Suprapubic skin (tissue), 4 donors: ENCODE data around the gene LRRC4C.

Experiments
- EP300 ChIP-seq: sonication (generic); formaldehyde crosslinking; IDR thresholded peaks from one replicate; pipeline ENCODE4 v1.6.1; 2017; ENCODE audit warnings: antibody characterized with exemption
- POLR2A ChIP-seq, 2 donors: fragments of 450-650 bp; IDR thresholded peaks; one replicate each; pipeline ENCODE4 v1.6.1; 2017; ENCODE audit warnings: antibody characterized with exemption in 2 of 2, mild to moderate bottlenecking in 2 of 2, moderate library complexity in 2 of 2
- POLR2AphosphoS5 ChIP-seq, 3 donors: sonication (generic); formaldehyde crosslinking; IDR thresholded peaks; one replicate each; pipeline ENCODE4 v1.6.1; 2017; ENCODE audit warnings: antibody characterized with exemption in 3 of 3
- TF ChIP-seq, protein P1 (sequence below), 2 donors: fragments of 200-600 bp in 1 of 2; fragments of 450-650 bp in 1 of 2; sonication (generic) in 1 of 2; IDR thresholded peaks; one replicate each; pipeline ENCODE4 v1.5.1; 2016 to 2019; ENCODE audit warnings: antibody characterized with exemption in 2 of 2, mild to moderate bottlenecking in 1 of 2, moderate library complexity in 1 of 2

- TF ChIP-seq, protein P1, sequence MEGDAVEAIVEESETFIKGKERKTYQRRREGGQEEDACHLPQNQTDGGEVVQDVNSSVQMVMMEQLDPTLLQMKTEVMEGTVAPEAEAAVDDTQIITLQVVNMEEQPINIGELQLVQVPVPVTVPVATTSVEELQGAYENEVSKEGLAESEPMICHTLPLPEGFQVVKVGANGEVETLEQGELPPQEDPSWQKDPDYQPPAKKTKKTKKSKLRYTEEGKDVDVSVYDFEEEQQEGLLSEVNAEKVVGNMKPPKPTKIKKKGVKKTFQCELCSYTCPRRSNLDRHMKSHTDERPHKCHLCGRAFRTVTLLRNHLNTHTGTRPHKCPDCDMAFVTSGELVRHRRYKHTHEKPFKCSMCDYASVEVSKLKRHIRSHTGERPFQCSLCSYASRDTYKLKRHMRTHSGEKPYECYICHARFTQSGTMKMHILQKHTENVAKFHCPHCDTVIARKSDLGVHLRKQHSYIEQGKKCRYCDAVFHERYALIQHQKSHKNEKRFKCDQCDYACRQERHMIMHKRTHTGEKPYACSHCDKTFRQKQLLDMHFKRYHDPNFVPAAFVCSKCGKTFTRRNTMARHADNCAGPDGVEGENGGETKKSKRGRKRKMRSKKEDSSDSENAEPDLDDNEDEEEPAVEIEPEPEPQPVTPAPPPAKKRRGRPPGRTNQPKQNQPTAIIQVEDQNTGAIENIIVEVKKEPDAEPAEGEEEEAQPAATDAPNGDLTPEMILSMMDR (IDR thresholded peaks at IDR 0.05): no peak
- TF ChIP-seq POLR2A (IDR thresholded peaks at IDR 0.05) (no peak), POLR2AphosphoS5 (IDR thresholded peaks at IDR 0.05) (no peak), EP300 (no peak)
Observed at GRCh38 chr11:40537734-40538133, 921.7 kb downstream of the LRRC4C start.
